ENCODE data around the gene KCTD13. TPM values are rescaled to one million over a fixed set of nuclear protein-coding genes. Genes with fewer than 3 reads are reported as not detected.
"Not testable (repeated sequence)": the region's sequence is repeated elsewhere in the genome, so short reads cannot be mapped to it uniquely, and the experiment has no call there.

The KCTD13 gene
- total RNA-seq, 1 experiment from 2014 or later, result 18.5 TPM

DNA sequence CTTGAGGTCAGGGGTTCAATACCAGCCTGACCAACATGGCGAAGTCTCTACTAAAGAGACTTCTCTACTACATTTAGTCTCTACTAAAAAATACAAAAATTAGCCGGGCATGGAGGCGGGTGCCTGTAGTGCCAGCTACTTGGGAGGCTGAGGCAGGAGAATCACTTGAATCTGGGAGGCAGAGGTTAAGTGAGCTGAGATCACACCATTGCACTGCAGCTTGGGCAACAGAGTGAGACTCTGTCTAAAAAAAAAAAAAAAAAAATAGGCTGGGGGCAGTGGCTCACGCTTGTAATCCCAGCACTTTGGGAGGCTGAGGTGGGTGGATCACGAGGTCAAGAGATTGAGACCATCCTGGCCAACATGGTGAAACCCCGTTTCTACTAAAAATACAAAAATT lies 16.2 kb downstream of the KCTD13 start:
- POLR2A ChIA-PET; ATAC-seq; H3K9me3 Mint-ChIP-seq; H3K4me1 Mint-ChIP-seq; H3K27me3 Mint-ChIP-seq (ENCODE audit: low read depth); H3K36me3 Mint-ChIP-seq; H3K27ac Mint-ChIP-seq; H3K4me3 Mint-ChIP-seq; DNase-seq (ENCODE audit: low spot score): not testable (repeated sequence)
- CTCF ChIA-PET, result interaction anchor here (0.6 to 2.7 kb wide), 5 partner anchors 10 to 96 kb away, joined by 3 to 10 read pairs (median 3); partner anchors contain the start of genes ASPHD1 and SEZ6L2

DNA sequence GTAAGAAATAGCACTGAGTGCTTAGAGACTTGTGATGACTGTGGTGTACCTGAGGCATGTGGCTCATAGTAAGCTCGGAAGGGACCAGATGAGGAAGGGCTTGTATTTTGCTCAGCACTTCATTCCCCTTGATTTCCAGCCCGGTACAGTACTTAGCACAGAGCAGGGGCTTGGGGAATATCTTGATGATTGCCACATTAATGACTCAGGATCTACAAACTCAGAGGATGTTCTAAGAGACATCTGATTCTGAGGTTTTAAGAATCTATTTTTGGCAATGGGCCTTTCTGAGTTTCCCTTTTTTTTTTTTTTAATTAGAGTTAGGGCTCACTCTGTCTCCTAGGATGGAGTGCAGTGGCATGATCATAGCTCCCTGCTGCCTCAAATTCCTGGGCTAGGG lies 16.6 kb downstream of the KCTD13 start:
- Mint-ChIP-seq H3K27ac (peak overlapping the region; percentile 24; the same call in 1 of the 2 replicates), H3K4me1 (peaks cover 8% of the 10 kb centered on the region), H3K36me3 (peaks cover 4% of the 10 kb centered on the region; the same call in 1 of the 2 replicates), H3K4me3 (no peak overlapping the region), H3K27me3 (ENCODE audit: low read depth) (no peaks in the 10 kb centered on the region), H3K9me3 (no peaks in the 10 kb centered on the region)
- ChIA-PET CTCF (interaction anchor here (0.6 to 2.7 kb wide), 5 partner anchors 9 to 123 kb away, joined by 3 to 10 read pairs (median 3); partner anchors contain the start of genes ASPHD1 and SEZ6L2), POLR2A (no interaction called here)
- no peak for TF ChIP-seq TP53 (CRISPR knock-in tag; IDR thresholded peaks at IDR 0.05)
- TF ChIP-seq ZNF423 (CRISPR knock-in tag; IDR thresholded peaks at IDR 0.05), result no peak
- TF ChIP-seq GRHL2 (CRISPR knock-in tag; IDR thresholded peaks at IDR 0.05; ENCODE audit: insufficient replicate concordance, severe bottlenecking), result no peak
- TF ChIP-seq ZNF138 (CRISPR knock-in tag; conservative IDR thresholded peaks at IDR 0.05), result no peak
- no peak for TF ChIP-seq IRF2 (CRISPR knock-in tag; IDR thresholded peaks at IDR 0.05; ENCODE audit: borderline replicate concordance, low read depth)
- TF ChIP-seq ETV6 (CRISPR knock-in tag; IDR thresholded peaks at IDR 0.05), result no peak
- TF ChIP-seq, protein P1, sequence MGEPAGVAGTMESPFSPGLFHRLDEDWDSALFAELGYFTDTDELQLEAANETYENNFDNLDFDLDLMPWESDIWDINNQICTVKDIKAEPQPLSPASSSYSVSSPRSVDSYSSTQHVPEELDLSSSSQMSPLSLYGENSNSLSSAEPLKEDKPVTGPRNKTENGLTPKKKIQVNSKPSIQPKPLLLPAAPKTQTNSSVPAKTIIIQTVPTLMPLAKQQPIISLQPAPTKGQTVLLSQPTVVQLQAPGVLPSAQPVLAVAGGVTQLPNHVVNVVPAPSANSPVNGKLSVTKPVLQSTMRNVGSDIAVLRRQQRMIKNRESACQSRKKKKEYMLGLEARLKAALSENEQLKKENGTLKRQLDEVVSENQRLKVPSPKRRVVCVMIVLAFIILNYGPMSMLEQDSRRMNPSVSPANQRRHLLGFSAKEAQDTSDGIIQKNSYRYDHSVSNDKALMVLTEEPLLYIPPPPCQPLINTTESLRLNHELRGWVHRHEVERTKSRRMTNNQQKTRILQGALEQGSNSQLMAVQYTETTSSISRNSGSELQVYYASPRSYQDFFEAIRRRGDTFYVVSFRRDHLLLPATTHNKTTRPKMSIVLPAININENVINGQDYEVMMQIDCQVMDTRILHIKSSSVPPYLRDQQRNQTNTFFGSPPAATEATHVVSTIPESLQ (CRISPR knock-in tag; IDR thresholded peaks at IDR 0.05), result no peak
- TF ChIP-seq, protein P2, sequence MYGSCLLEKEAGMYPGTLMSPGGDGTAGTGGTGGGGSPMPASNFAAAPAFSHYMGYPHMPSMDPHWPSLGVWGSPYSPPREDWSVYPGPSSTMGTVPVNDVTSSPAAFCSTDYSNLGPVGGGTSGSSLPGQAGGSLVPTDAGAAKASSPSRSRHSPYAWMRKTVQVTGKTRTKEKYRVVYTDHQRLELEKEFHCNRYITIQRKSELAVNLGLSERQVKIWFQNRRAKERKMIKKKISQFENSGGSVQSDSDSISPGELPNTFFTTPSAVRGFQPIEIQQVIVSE (CRISPR knock-in tag; IDR thresholded peaks at IDR 0.05; ENCODE audit: borderline replicate concordance), result no peak
- TF ChIP-seq, protein P3, sequence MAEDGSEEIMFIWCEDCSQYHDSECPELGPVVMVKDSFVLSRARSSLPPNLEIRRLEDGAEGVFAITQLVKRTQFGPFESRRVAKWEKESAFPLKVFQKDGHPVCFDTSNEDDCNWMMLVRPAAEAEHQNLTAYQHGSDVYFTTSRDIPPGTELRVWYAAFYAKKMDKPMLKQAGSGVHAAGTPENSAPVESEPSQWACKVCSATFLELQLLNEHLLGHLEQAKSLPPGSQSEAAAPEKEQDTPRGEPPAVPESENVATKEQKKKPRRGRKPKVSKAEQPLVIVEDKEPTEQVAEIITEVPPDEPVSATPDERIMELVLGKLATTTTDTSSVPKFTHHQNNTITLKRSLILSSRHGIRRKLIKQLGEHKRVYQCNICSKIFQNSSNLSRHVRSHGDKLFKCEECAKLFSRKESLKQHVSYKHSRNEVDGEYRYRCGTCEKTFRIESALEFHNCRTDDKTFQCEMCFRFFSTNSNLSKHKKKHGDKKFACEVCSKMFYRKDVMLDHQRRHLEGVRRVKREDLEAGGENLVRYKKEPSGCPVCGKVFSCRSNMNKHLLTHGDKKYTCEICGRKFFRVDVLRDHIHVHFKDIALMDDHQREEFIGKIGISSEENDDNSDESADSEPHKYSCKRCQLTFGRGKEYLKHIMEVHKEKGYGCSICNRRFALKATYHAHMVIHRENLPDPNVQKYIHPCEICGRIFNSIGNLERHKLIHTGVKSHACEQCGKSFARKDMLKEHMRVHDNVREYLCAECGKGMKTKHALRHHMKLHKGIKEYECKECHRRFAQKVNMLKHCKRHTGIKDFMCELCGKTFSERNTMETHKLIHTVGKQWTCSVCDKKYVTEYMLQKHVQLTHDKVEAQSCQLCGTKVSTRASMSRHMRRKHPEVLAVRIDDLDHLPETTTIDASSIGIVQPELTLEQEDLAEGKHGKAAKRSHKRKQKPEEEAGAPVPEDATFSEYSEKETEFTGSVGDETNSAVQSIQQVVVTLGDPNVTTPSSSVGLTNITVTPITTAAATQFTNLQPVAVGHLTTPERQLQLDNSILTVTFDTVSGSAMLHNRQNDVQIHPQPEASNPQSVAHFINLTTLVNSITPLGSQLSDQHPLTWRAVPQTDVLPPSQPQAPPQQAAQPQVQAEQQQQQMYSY (CRISPR knock-in tag; IDR thresholded peaks at IDR 0.05), result no peak
- TF ChIP-seq CREB1 (CRISPR knock-in tag; IDR thresholded peaks at IDR 0.05), result no peak
- no peak for TF ChIP-seq NFE2L1 (CRISPR knock-in tag; IDR thresholded peaks at IDR 0.05)
- TF ChIP-seq, protein P4, sequence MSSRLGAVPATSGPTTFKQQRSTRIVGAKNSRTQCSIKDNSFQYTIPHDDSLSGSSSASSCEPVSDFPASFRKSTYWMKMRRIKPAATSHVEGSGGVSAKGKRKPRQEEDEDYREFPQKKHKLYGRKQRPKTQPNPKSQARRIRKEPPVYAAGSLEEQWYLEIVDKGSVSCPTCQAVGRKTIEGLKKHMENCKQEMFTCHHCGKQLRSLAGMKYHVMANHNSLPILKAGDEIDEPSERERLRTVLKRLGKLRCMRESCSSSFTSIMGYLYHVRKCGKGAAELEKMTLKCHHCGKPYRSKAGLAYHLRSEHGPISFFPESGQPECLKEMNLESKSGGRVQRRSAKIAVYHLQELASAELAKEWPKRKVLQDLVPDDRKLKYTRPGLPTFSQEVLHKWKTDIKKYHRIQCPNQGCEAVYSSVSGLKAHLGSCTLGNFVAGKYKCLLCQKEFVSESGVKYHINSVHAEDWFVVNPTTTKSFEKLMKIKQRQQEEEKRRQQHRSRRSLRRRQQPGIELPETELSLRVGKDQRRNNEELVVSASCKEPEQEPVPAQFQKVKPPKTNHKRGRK (CRISPR knock-in tag; IDR thresholded peaks at IDR 0.05; ENCODE audit: borderline replicate concordance), result no peak
- TF ChIP-seq NR1H2 (CRISPR knock-in tag; IDR thresholded peaks at IDR 0.05), result no peak
- TF ChIP-seq, protein P5, sequence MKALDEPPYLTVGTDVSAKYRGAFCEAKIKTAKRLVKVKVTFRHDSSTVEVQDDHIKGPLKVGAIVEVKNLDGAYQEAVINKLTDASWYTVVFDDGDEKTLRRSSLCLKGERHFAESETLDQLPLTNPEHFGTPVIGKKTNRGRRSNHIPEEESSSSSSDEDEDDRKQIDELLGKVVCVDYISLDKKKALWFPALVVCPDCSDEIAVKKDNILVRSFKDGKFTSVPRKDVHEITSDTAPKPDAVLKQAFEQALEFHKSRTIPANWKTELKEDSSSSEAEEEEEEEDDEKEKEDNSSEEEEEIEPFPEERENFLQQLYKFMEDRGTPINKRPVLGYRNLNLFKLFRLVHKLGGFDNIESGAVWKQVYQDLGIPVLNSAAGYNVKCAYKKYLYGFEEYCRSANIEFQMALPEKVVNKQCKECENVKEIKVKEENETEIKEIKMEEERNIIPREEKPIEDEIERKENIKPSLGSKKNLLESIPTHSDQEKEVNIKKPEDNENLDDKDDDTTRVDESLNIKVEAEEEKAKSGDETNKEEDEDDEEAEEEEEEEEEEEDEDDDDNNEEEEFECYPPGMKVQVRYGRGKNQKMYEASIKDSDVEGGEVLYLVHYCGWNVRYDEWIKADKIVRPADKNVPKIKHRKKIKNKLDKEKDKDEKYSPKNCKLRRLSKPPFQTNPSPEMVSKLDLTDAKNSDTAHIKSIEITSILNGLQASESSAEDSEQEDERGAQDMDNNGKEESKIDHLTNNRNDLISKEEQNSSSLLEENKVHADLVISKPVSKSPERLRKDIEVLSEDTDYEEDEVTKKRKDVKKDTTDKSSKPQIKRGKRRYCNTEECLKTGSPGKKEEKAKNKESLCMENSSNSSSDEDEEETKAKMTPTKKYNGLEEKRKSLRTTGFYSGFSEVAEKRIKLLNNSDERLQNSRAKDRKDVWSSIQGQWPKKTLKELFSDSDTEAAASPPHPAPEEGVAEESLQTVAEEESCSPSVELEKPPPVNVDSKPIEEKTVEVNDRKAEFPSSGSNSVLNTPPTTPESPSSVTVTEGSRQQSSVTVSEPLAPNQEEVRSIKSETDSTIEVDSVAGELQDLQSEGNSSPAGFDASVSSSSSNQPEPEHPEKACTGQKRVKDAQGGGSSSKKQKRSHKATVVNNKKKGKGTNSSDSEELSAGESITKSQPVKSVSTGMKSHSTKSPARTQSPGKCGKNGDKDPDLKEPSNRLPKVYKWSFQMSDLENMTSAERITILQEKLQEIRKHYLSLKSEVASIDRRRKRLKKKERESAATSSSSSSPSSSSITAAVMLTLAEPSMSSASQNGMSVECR (CRISPR knock-in tag; IDR thresholded peaks at IDR 0.05; ENCODE audit: borderline replicate concordance), result no peak
- no peak for TF ChIP-seq NR3C1 (CRISPR knock-in tag; conservative IDR thresholded peaks at IDR 0.05; ENCODE audit: low read depth)
- no peak for ATAC-seq
- DNase-seq (ENCODE audit: low spot score), result no peak

Measured in WTC11 (cell line).